Hematopoietic multipotent progenitor cell (in vitro differentiated cells): ENCODE measurements around the gene MIEN1. TPM values are rescaled to one million over a fixed set of nuclear protein-coding genes. Genes with fewer than 3 reads are reported as not detected.

ENCODE experiments used
- small RNA-seq: library from RNA; depleted of rRNA; stranded (forward); fragments of <200 nt; gene quantifications from one replicate; pipeline ENCODE3, GENCODE V24; 2012
- total RNA-seq: library from RNA; depleted of rRNA; stranded (reverse); fragments of >200 nt; gene quantifications from one replicate; pipeline ENCODE4 v1.2.3, GENCODE V29; 2012

MIEN1 gene
- total RNA-seq, 1 donor: 16.7 TPM

Small RNA genes within 50 kb of the gene (small RNA-seq; reads per million reads assigned to genes)
- gene MIR4728: not detected

Other genes starting within 250 kb of the MIEN1 start
- gene NEUROD2, start 122.6 kb downstream of the MIEN1 start, total RNA-seq: not detected
- gene PPP1R1B, start 103.6 kb downstream of the MIEN1 start, total RNA-seq: not detected
- gene STARD3, start 93.4 kb downstream of the MIEN1 start, total RNA-seq: 47.1 TPM
- gene TCAP, start 65.2 kb downstream of the MIEN1 start, total RNA-seq: 0.81 TPM
- 3.8 TPM for gene PNMT, start 62.1 kb downstream of the MIEN1 start, total RNA-seq
- gene PGAP3, start 42.5 kb downstream of the MIEN1 start, total RNA-seq: 27.7 TPM
- gene ERBB2, start 30.5 kb downstream of the MIEN1 start, total RNA-seq: 7.5 TPM
- gene GRB7, start 7.4 kb upstream of the MIEN1 start, total RNA-seq: not detected
- 0.81 TPM for gene IKZF3, start 133.8 kb upstream of the MIEN1 start, total RNA-seq
- gene ZPBP2, start 137.7 kb upstream of the MIEN1 start, total RNA-seq: not detected
- gene GSDMB, start 188.1 kb upstream of the MIEN1 start, total RNA-seq: 2.2 TPM
- gene ORMDL3, start 197.1 kb upstream of the MIEN1 start, total RNA-seq: 39.3 TPM
- under 0.01 TPM for gene LRRC3C, start 197.2 kb upstream of the MIEN1 start, total RNA-seq
- gene GSDMA, start 232.5 kb upstream of the MIEN1 start, total RNA-seq: not detected